AG09309 (cell line): Measurements from ENCODE around the gene CHMP6.

Experiments
- DNase-seq: peaks from one replicate; pipeline ENCODE4 v3.0.0-alpha.2; 2010; ENCODE audit warnings: low read depth
- H3K4me3 ChIP-seq: 2 replicates; pipeline ENCODE4 v1.5.1; 2011; ENCODE audit warnings: mild to moderate bottlenecking, low read depth, low read length, moderate library complexity; ENCODE audit not compliant: control insufficient read depth
- CTCF ChIP-seq: IDR thresholded peaks from 2 replicates; pipeline ENCODE4 v1.5.1; 2011; ENCODE audit warnings: mild to moderate bottlenecking, low read depth, low read length, inconsistent platforms; ENCODE audit not compliant: insufficient read depth, control insufficient read depth; ENCODE audit errors: missing control alignments

CHMP6 gene

GRCh38 chr17:81006891-81007290 is 15.2 kb downstream of the CHMP6 start:
- H3K4me3 ChIP-seq, result no peak overlapping the region
- DNase-seq, result no peak
- TF ChIP-seq CTCF, result no peak

GRCh38 chr17:81008140-81008539 is 16.5 kb downstream of the CHMP6 start:
- no peak overlapping the region for H3K4me3 ChIP-seq
- no peak for TF ChIP-seq CTCF
- DNase-seq, result no peak

- no peak overlapping the region for H3K4me3 ChIP-seq
- no peak for DNase-seq
- no peak for TF ChIP-seq CTCF
Observed at GRCh38 chr17:81009136-81009535, 17.5 kb downstream of the CHMP6 start.

- DNase-seq, result no peak
- no peak for TF ChIP-seq CTCF
- no peak overlapping the region for H3K4me3 ChIP-seq
Observed at GRCh38 chr17:81010935-81011334, 19.3 kb downstream of the CHMP6 start.

- no peak for TF ChIP-seq CTCF
- H3K4me3 ChIP-seq, result no peak overlapping the region
- DNase-seq, result no peak
Observed at GRCh38 chr17:81011951-81012350, 20.3 kb downstream of the CHMP6 start.

- no peak overlapping the region for H3K4me3 ChIP-seq
- TF ChIP-seq CTCF, result no peak
- no peak for DNase-seq
Observed at GRCh38 chr17:81012574-81013447, 21.2 kb downstream of the CHMP6 start.

- no peak for TF ChIP-seq CTCF
- no peak overlapping the region for H3K4me3 ChIP-seq
- DNase-seq, result no peak
Observed at GRCh38 chr17:81013642-81014041, 22.0 kb downstream of the CHMP6 start.
